Measurements from ENCODE around the gene KLK13. TPM values are rescaled to one million over a fixed set of nuclear protein-coding genes. Genes with fewer than 3 reads are reported as not detected.

Gene KLK13
- total and polyA plus RNA-seq, 2 of the 13 experiments (the other 11 are each of a cell fraction or from before 2014, with no cell fraction given) = 0.09 TPM; not detected in 1

DNA sequence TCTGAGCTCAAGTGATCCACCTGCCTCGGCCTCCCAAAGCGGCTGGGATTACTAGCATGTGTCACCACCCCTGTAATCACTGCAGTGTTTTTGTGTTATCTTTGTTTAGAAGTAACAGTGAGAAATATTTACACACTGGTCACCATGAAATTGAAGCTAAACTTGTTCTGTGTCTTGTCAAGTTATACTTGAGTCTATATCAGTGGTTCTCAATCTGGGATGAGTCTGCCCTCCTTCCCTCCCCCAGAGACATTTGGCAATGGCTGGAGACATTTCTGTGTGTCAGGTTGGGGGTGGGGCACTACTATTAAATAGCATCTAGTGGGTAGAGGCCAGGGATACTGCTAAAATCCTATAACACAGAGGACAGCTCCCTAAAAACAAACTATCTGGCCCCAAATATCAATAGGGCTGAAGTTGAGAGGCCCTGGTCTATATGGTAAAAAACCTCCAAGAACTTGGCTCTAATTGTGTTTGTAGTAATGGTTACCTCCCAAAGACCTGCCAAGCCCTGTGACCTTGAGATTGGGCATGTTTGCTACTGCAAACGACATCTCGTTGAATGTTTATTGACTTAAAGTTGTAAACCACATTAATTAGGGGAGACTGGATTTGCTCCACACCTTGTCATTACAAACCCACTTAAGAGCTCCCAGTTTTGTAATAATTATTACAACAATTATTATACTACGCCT lies 36.4 kb upstream of the KLK13 start:
- H2AFZ ChIP-seq (ENCODE audit: low read length) = no peak overlapping the region
- no peak overlapping the region for H3K4me3 ChIP-seq (replicated peaks in 1 of 3; ENCODE audit: insufficient read depth in 1 of 3, low read depth in 2 of 3, low read length in 3 of 3)
- H3K9me3 ChIP-seq (ENCODE audit: low read length) = no peaks in the 10 kb centered on the region
- in situ Hi-C loops (cut with HindIII; ENCODE audit: extremely low pct_ligation_motif_present, low pct_unique_long_range_greater_than_20kb) (no loop called here), intact Hi-C loops (cut with micrococcal nuclease; ENCODE audit: unreplicated experiment) (loop anchor here (10.0 kb wide), 1 partner anchor 167 kb away; no protein-coding TSS in a partner anchor)
- no peak overlapping the region for H3K27ac ChIP-seq (ENCODE audit: extremely low read length, insufficient read depth, low read length)
- WGBS (ENCODE audit: low lambda C conversion rate) = 90% methylated on average over 5 of the region's 5 CpGs
- H3K4me2 ChIP-seq (ENCODE audit: low read depth, low read length) = no peak overlapping the region
- POLR2A ChIA-PET = no interaction called here
- CTCF ChIA-PET (ENCODE audit: low intra/inter-chr PET ratio, low total read pairs) = no interaction called here
- no peaks in the 10 kb centered on the region for H3K4me1 ChIP-seq (ENCODE audit: insufficient read depth, low read length)
- FAIRE-seq (no peak), ATAC-seq (no peak), DNase-seq (ENCODE audit: low spot score) (no peak)
- TF ChIP-seq, protein P1, sequence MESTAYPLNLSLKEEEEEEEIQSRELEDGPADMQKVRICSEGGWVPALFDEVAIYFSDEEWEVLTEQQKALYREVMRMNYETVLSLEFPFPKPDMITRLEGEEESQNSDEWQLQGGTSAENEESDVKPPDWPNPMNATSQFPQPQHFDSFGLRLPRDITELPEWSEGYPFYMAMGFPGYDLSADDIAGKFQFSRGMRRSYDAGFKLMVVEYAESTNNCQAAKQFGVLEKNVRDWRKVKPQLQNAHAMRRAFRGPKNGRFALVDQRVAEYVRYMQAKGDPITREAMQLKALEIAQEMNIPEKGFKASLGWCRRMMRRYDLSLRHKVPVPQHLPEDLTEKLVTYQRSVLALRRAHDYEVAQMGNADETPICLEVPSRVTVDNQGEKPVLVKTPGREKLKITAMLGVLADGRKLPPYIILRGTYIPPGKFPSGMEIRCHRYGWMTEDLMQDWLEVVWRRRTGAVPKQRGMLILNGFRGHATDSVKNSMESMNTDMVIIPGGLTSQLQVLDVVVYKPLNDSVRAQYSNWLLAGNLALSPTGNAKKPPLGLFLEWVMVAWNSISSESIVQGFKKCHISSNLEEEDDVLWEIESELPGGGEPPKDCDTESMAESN (CRISPR knock-in tag; conservative IDR thresholded peaks at IDR 0.05) = no peak
- peaks cover 5 to 18% of the 10 kb centered on the region in 2 experiments; a peak in 3 of 5 replicates for H3K36me3 ChIP-seq (replicated peaks in 1 of 2; ENCODE audit: control insufficient read depth in 1 of 2, insufficient read depth in 2 of 2, low read length in 2 of 2)
- BruUV-seq (replicated peaks) = no TSS peak
- H3K27me3 ChIP-seq (ENCODE audit: control insufficient read depth in 1 of 2, insufficient read depth in 2 of 2, low read length in 2 of 2) = no peaks in the 10 kb centered on the region; a peak in 1 of 5 replicates
- H3K79me2 ChIP-seq (ENCODE audit: insufficient read depth, low read length) = no peaks in the 10 kb centered on the region
- H3K9ac ChIP-seq (ENCODE audit: insufficient read depth, low read depth, low read length) = no peak overlapping the region
- H4K20me1 ChIP-seq (ENCODE audit: insufficient read depth, low read length) = 0 out of 2 replicates have a peak, but pooled peaks cover 3% of the 10 kb centered on the region

DNA sequence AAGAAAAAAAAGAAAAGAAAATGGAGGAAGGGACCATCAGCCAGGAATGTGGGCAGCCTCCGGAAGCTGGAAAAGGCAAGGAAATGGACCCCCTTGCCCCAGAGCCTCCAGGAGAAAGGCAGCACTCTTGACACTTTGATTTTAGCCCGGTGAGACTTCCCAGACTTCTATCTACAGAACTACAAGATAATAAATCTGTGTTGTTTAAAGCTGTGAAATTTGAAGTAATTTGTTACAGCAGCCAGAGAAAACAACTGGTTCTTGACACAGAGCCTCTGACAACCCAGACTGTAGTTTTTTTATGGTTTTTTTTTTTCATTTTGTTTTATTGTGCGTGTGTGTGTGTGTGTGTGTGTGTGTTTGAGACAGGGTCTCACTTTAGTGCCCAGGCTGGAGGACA lies 35.7 kb upstream of the KLK13 start:
- H3K27ac ChIP-seq (ENCODE audit: extremely low read length, insufficient read depth, low read length) = no peak overlapping the region
- peaks cover 5 to 18% of the 10 kb centered on the region in 2 experiments; a peak in 3 of 5 replicates for H3K36me3 ChIP-seq (replicated peaks in 1 of 2; ENCODE audit: control insufficient read depth in 1 of 2, insufficient read depth in 2 of 2, low read length in 2 of 2)
- H2AFZ ChIP-seq (ENCODE audit: low read length) = no peak overlapping the region
- 98% methylated on average over 3 of the region's 3 CpGs for WGBS (ENCODE audit: low lambda C conversion rate)
- no peak overlapping the region for H3K9ac ChIP-seq (ENCODE audit: insufficient read depth, low read depth, low read length)
- no peaks in the 10 kb centered on the region; a peak in 1 of 5 replicates for H3K27me3 ChIP-seq (ENCODE audit: control insufficient read depth in 1 of 2, insufficient read depth in 2 of 2, low read length in 2 of 2)
- ChIA-PET POLR2A (no interaction called here), CTCF (ENCODE audit: low intra/inter-chr PET ratio, low total read pairs) (no interaction called here)
- no TSS peak for BruUV-seq (replicated peaks)
- H4K20me1 ChIP-seq (ENCODE audit: insufficient read depth, low read length) = 0 out of 2 replicates have a peak, but pooled peaks cover 3% of the 10 kb centered on the region
- ATAC-seq (no peak), DNase-seq (ENCODE audit: low spot score) (no peak), FAIRE-seq (no peak)
- no peaks in the 10 kb centered on the region for H3K79me2 ChIP-seq (ENCODE audit: insufficient read depth, low read length)
- in situ Hi-C loops (cut with HindIII; ENCODE audit: extremely low pct_ligation_motif_present, low pct_unique_long_range_greater_than_20kb) = no loop called here
- H3K4me1 ChIP-seq (ENCODE audit: insufficient read depth, low read length) = no peaks in the 10 kb centered on the region
- no peak overlapping the region for H3K4me2 ChIP-seq (ENCODE audit: low read depth, low read length)
- H3K9me3 ChIP-seq (ENCODE audit: low read length) = no peaks in the 10 kb centered on the region
- intact Hi-C loops (cut with micrococcal nuclease; ENCODE audit: unreplicated experiment) = loop anchor here (10.0 kb wide), 1 partner anchor 166 kb away; no protein-coding TSS in a partner anchor
- H3K4me3 ChIP-seq (replicated peaks in 1 of 3; ENCODE audit: insufficient read depth in 1 of 3, low read depth in 2 of 3, low read length in 3 of 3) = no peak overlapping the region
- TF ChIP-seq ZNF773 (CRISPR knock-in tag; IDR thresholded peaks at IDR 0.05; ENCODE audit: borderline replicate concordance) (no peak), CREB1 (IDR thresholded peaks at IDR 0.05) (no peak), CREB1 (CRISPR knock-in tag; IDR thresholded peaks at IDR 0.05) (no peak), ZNF460 (CRISPR knock-in tag; IDR thresholded peaks at IDR 0.05; ENCODE audit: borderline replicate concordance) (no peak), SRF (IDR thresholded peaks at IDR 0.05; ENCODE audit: low read depth, low read length) (no peak), MXI1 (IDR thresholded peaks at IDR 0.05; ENCODE audit: borderline replicate concordance, low read depth, low read length) (no peak), ZNF546 (CRISPR knock-in tag; conservative IDR thresholded peaks at IDR 0.05) (no peak), MXD4 (CRISPR knock-in tag; IDR thresholded peaks at IDR 0.05) (no peak), IRF2 (CRISPR knock-in tag; IDR thresholded peaks at IDR 0.05) (no peak), MBD4 (IDR thresholded peaks at IDR 0.05; ENCODE audit: borderline replicate concordance, low read length) (no peak), ZNF558 (CRISPR knock-in tag; IDR thresholded peaks at IDR 0.05; ENCODE audit: borderline replicate concordance) (no peak), ZNF713 (CRISPR knock-in tag; IDR thresholded peaks at IDR 0.05) (no peak)
- TF ChIP-seq, protein P2, sequence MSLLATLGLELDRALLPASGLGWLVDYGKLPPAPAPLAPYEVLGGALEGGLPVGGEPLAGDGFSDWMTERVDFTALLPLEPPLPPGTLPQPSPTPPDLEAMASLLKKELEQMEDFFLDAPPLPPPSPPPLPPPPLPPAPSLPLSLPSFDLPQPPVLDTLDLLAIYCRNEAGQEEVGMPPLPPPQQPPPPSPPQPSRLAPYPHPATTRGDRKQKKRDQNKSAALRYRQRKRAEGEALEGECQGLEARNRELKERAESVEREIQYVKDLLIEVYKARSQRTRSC (CRISPR knock-in tag; IDR thresholded peaks at IDR 0.05; ENCODE audit: low read depth) = no peak
- TF ChIP-seq, protein P3, sequence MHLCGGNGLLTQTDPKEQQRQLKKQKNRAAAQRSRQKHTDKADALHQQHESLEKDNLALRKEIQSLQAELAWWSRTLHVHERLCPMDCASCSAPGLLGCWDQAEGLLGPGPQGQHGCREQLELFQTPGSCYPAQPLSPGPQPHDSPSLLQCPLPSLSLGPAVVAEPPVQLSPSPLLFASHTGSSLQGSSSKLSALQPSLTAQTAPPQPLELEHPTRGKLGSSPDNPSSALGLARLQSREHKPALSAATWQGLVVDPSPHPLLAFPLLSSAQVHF (CRISPR knock-in tag; IDR thresholded peaks at IDR 0.05) = no peak
